Fibroblast of peridontal ligament (primary cell): ENCODE measurements around the gene TBCD.

Source experiments
- DNase-seq: peaks from one replicate; pipeline ENCODE4 v3.0.0-alpha.2; 2010; ENCODE audit errors: extremely low read depth

TBCD gene

DNA sequence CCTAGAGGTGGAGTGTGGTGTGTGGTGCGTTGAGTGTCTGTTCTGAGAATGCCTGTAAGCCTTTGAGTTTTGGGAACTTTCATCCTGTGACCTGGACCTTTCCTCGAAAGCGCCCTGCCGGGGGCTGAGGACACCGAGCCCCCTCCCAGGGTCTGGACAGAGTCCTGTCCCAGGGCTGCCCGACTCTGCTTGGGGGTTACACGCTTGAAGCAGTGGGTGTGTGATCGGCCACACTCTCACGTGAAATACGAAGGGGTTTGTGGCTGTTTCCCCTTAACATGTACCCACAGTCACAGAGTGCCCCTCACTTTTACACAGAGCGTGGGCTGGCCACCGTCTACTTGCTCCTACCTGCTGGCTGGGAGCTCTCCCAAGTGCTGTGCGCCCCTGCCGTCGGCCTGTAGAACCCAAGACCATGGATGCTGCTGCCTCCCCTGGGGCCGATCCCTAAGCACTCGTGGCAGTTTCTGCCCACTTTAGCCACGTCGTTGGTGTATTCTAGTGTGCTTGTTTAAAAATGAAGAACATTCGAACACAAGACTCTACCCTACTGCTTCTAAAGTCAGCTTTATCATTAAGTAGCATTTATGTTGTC lies 81.1 kb downstream of the TBCD start:
- DNase-seq = no peak

DNA sequence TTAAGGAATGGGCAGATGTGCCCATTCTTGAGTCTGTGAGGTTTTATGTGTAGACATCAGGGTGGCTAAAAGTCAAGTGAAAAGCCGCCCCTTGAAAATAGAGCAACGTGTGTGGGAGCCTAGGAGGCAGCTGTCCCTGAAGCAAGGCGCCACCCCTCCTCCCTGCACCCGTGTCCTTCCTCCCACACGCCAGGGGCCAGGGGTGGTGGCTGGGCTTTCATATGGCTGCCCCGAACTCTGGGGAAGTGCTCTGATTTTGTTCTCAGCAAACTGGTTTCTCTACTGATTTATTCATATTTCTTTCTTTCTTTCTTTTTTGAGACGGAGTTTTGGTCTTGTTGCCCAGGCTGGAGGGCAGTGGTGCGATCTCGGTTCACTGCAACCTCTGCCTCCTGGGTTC lies 83.3 kb downstream of the TBCD start:
- DNase-seq = no peak

DNA sequence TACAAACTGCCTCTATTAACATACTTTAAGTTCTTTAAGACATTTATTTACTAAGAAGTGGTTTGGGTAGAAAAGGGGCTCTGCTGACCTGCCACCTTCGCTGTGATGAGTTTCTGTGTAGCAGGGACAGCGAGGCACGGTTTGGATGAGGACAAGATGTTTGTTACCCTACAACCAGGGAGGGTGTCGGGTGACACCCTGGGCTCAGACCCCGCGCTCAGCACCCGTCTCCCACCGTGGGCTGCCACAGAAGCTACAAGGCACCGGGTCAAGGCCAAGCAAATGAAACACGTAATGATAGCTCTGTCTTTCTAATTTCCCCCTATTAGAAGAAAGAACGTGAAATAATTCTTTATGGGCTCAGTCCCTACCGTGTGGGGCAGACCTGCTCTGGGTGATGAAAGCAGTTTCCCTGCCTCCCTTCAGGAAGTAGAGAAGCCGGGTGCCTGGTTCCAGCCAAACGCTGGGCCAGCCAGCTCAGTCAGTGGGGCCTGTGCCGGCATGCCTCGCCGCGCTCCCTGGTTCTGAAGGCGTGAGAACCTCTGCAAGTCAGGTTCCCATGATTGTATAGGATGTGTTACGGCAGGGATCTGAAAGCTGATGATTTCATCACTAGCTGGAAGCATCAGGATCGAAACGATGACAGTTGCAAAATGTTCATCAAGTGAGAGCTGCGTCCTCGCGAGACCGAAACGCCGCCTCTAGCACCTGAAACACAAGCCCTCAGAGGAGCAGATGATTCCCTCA lies 84.1 kb downstream of the TBCD start:
- DNase-seq = no peak

DNA sequence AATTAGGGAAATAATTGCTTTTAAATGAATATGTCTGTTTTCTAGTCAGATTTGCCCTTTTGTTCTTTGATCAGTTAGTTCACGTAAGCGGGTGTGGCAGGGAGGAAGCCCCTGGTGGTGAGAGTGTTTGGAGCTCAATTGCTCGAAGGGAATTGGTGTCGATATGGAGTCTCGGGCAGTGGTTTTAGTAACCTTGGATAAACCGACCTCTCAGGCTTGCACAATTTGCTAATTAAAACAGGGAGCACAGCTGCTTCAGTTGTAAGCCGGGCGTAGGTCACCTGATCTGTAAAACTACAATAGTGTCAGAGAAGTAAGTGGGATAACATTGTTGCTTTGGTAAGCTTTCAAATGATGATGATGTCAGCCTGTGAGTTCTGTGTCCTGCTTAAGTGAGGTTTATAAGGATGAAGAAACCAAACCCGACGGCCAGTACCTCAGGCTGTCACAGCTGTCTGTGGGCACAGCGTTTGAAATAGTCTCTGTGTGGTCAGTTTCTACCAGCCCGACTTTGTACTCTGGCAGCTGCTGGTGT lies 85.0 kb downstream of the TBCD start:
- peak; percentile 49 for DNase-seq

DNA sequence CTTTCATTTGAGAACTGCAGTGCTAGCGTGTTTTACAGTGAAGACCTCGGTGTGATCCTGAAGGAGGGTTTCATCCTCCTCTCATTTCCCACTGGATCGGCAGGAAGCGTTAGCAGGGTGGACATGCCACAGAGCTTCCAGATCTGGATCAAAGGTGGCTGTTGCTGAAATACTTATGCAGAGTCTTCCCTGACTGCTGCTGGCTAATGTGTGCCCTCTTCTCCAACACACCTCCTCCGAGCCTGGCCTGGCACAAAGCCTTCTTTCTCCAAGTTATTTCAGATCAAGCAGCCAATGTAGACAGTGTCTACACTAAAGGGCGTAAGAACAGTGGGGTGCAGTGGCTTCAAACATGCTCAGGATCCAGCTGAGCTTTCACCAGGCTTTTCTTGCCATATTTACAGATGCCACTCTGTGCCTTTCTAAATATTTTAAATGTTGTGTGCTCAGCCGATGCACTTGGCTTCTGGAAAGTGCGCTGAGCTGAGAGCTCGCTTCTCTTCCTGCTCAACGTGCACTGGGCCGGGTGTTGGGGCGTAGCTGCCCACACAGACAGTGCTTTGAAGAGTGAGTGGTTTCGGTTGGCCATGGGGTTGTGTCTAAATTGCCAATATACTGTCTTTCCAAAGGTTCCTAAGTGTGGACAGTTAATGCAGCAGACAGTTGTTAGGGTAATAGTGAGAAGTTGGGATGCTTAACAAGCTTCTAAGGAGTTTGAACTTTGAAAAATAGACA lies 85.9 kb downstream of the TBCD start:
- DNase-seq = no peak

DNA sequence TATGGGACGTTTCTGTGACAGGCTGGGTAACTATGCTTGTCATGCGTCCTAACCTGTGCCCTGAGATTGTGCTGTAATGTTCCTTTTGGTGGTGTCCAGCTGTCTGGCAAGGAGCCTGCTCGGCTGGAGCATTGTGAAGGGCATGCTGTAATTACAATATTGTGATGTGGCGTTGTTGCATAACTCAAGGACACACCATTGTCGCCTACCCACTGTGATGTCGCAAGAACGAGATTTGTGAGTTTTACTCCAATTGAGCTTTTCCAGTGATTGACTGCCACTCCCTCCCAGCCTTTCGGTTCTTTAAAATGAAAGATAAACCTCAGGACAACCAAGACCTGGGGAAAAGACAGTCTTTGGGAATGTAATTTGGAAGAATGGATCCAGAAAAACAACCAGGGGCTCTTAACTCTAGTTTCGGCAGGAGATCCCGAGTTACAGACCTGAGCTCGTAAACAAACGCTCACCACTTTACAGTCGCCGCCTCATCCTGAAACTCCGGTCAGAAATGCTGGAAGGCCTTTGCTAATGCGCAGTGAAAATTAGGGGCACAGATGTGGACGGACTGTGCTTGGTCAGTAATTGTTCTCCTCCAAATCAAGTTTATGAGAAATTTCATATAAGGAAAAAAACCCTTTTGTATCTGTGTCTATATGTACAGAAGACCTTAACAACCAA lies 86.7 kb downstream of the TBCD start:
- peak; percentile 19 for DNase-seq

DNA sequence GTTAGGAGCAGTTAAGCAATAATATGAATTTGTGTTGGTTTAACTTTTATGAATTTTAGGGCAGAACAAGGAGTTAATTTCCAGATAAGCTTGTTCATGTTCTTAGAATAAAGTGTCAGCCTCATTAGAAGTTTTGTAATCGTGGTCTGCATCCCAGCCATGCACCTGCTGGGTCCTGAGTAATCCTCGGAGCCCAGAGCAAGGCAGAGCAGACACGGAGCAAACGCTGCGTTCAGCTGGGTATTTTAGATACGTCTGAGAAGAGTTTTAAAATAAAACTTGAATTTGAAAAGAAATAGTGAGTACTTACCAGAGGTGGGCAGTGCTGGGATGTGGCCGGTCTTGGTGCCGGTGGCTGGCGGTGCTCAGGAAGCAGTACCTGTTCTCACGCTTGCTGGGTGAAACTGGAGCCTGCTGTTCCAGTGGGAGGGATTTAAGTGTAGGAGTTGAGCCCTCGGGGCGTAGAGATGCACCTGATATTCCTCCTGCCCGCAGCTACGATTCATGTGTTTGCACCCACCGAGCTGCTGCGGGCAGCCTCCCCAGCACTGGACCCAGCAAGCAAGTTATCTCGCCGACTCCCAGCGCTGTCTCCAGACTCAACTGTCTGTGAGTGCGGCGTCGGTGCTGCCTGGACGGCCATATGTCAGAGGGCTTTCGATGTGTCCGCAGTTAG lies 87.9 kb downstream of the TBCD start, which contains the start of gene ZNF750:
ZNF750 (minus strand) TSS at position 406 of the 676 bp plus-strand sequence. CDS start 7,568 bp downstream, outside the sequence.
- no peak for DNase-seq

DNA sequence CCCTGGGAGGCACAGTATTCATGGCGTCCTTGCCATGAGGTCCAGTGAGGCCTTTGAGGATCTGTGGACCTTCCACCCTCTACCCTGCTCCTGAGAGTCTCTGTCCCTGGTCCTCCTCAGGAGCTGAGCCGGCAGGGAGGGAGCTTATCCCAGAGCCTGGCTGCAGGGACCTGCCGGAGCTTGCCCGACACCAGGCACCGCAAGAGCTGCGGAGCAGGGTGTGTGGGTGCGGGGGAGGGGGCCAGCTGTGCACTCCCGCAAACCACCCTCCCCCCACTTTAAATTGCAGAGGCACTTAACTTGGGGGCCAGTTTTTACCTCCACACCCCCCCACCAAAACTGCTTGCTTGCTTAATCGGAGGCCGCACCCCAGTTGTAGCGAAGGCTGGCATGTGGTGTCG lies 88.6 kb downstream of the TBCD start:
- DNase-seq = no peak

DNA sequence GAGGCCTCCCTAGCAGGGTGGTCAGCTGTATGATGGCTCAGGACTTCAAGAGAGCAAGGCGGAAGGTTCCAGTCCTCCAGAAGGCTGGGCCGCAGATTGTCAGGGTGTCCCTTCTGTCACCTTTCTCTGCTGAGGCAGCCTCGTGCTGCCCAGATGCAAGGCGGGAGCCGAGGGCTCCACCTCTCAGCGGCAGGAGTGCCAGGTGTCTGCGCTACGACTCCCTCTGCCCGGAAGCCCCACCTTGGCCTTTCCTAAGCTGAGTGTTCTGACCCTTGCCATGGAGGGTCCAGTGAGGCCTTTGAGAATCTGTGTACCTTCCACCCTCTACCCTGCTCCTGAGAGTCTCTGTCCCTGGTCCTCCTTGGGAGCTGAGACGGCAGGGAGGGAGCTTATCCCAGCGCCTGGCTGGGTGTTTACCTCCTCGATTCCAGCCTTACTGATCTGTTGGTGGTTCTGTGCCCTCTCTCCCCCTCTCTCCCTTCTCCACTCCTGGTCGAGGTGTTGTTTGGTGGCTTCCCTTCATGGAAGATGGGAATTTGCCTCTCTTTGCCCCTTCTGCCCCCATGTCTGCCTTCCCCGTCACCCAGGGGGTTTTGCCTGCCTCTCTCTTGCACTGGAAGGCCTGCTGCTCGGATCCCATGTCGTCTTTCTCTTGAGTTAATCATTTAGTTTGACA lies 90.2 kb downstream of the TBCD start:
- DNase-seq = no peak

DNA sequence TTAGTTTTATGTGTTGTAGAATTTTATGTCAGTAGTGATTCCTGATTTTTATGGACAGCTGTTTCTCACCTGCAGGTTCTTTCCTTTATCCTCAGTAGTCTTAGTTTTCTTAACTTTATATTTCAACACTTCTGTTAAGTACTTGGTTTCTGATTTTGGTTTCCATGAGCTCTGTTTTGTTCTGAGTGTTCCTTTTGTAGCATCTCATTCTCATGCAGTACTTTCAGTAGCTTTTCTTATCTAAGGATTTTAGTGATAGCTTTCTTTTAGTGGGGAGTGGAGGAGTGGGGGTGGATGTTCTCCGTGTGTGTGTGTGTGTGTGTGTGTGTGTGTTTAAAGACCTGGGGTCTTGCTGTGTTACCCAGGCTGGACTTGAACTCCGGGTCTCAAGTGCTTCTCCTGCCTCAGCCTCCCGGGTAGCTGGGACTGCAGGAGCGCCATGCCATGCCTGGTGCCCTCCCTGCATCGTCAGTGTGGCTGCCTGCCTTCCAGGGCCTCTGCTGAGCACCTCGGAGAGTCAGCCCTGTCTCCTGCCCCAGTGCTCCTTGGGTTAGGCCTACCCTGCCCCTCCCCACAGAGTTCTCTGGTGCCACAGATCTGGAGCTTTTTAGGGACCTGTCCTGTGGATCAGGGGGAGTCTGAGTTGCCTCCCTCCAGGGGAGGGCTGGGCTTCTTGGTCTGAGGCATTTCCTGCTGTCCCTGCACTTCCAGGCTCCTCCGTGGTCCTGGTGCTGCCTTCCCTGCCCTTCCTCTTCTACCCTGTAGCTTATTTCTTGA lies 92.2 kb downstream of the TBCD start:
- DNase-seq = no peak

DNA sequence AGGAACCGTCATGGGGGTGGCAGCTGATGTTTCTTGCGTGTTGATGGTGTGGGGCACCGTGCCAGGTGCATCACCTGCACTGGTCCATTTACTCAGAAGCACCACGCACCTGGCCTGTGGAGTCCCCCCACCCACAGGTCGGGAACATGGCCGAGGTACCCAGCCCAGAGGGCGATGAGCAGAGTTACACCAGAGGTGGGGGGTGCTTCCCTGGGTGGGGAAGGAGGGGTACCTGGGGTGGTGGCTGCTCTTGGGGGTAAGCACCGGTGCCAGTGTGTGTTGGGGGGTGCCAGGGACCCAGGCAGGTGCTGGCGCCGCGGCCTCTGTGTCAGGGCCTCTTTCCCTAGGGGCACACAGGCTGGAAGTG lies 92.9 kb downstream of the TBCD start:
- no peak for DNase-seq

DNA sequence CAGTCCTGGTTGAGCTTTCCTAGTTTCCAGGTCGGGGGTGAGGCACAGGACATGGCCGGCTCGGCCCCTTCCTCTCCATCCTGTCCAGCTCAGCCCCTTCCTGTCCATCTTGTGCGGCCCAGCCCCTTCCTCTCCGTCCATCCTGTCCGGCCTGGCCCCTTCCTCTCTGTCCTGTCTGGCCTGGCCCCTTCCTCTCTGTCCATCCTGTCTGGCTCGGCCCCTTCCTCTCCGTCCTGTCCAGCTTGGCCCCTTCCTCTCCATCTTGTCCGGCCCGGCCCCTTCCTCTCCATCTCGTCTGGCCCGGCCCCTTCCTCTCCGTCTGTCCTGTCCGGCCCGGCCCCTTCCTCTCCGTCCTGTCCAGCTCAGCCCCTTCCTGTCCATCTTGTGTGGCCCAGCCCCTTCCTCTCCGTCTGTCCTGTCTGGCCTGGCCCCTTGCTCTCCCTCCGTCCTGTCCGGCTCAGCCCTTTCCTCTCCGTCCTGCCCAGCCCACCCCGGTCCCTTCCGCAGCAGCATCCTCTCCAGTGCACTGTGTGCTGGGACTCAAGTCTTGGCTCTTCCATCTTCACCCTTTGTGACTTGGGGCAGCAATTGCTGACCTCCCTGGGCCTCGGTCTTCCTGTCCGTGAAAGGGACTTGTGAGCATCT lies 93.4 kb downstream of the TBCD start:
- no peak for DNase-seq

DNA sequence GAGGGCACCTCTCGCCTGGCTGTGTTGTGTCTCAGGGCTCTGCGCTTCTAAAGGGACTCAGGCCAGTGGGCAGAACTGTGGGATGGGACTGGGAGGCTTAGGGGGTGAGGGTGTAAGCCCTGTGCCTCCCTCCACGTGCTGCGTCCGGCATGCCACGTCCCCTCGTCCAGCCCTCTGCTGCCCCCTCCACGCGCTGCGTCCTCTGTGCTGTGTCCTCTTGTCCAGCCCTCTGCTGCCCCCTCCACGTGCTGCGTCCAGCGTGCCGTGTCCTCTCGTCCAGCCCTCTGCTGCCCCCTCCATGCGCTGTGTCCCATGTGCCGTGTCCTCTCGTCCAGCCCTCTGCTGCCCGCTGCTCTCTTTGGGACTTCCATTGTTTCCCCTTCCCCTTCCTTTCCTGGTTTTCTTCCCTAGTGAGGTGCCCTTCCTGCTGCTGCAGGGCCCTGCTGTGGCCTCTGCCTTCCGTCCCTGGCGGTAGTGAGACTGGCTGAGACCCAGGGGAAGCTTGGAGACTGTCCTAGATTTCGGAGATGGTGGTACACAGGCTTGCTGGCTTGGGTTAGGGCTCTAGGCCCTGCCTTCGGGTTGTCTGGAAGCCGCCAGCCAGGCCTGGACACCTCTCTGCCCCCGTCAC lies 94.3 kb downstream of the TBCD start:
- DNase-seq = no peak

DNA sequence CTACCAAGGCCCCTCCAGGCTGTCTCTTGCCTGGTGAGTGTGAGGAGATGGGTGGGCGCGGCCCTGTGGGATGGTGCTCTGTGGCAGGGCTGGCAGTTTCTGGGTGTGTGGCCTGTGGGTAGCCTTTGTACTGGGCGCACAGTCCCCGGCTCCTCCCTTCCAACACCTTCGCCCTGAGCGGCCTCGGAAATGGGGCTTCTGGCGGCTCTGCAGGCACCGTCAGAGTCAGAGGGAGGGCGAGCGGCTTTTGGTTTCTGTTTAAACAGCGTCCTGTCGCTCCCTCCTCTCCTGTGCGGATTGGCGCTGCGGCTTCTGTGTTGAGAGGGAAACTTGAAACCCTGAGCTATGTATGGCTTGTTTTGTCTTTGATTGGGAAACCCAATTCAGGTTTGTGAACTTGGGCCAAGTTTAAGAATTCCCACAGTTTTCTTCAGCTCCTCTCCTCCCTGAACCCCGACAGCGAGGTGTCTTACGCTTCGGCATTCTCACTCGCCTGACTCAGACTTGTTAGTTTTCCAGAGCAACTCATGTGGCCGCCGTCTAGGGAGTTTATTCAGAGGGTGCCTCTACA lies 96.2 kb downstream of the TBCD start:
- peak; percentile 85 for DNase-seq

DNA sequence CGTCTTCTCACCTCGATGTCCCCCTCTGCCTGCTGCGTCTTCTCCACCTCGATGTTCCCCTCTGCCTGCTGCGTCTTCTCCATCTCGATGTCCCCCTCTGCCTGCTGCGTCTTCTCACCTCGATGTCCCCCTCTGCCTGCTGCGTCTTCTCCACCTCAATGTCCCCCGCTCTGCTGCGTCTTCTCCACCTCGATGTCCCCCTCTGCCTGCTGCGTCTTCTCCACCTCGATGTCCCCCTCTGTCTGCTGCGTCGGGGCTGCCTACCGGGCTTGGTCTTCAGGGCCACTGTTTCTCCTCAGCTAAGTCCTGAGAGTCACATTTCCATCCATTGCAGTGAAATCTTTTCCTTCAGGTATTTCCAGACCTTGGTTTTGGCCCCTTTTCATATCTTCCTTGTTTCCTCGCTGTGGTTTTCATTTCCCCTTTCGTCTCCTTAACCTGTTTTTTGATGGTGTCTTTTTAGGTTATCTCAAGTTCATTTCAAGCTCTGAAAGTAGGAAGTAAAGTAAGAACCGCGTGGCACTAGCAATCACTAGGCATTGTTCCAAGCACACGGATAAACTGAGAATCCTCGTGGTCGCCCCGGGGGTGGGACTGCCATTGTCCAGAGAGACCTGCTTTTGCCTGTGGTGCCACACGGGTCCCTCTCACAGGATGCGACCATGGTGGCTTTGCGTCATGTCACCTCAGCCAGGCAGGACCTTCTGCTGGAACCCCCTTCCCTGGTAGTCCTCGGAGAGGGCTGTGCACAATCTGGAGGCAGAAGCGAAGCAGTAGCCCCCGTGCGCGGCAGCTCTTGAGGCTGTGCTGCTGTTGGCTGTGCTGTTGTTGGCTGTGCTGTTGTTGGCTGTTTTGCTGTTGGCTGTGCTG lies 97.4 kb downstream of the TBCD start:
- no peak for DNase-seq

DNA sequence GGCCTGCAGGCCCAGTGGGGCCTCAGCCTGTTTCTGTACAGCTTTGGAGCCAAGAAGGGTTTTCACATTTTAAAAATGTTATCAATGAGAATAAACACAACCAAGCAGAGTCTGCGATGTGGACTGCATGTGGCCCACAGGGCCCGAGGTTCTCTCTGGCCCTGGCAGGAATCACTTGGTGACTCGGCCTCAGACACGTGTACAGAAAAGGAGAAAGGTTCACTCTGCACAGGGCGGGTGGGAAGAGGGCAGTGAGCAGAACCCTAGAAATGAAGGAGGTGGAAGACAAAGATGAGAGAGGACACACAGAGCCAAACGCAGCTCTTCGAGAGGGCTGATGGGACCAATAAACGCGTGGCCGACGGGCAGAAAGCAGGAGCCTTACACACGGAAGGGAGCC lies 99.5 kb downstream of the TBCD start:
- no peak for DNase-seq

DNA sequence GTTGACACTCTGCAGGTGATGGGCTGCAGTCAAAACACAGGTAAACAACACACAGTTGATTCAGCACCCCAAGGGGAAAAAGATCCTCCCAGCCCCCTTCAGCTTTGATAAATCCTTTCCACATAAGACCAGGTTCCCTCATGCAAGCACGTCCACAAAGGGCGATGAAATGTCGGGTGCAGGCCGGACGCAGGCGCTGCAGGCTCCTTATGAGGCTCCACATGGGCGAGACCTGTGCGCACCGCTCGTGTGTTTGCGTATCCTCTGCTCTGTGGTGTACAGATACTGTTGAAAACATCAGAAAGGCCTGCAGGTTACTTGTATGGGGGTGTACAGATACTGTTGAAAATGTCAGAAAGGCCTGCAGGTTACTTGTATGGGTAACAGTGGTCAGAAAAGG lies 102.4 kb downstream of the TBCD start:
- DNase-seq = no peak

DNA sequence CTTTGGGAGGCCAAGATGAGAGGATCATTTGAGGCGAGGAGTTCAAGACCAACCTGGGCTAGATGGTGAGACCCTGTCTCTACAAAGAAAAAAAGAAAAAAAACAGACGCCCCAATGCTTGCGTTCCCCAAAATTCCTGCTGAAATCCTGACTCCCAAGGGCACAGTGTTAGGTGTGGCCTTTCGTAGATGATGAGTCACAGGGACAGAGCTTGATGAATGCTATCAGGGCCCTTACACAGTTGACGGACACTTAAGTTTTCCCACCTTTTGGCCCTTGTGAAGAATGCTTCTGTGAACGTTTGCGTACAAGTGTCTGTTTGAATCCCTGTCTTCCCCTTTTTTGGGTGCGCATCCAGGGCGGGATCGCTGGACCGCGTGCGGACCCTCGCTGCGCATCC lies 104.5 kb downstream of the TBCD start:
- no peak for DNase-seq
